ENCODE data around the gene AFAP1L2.

- TF ChIP-seq, protein P1, sequence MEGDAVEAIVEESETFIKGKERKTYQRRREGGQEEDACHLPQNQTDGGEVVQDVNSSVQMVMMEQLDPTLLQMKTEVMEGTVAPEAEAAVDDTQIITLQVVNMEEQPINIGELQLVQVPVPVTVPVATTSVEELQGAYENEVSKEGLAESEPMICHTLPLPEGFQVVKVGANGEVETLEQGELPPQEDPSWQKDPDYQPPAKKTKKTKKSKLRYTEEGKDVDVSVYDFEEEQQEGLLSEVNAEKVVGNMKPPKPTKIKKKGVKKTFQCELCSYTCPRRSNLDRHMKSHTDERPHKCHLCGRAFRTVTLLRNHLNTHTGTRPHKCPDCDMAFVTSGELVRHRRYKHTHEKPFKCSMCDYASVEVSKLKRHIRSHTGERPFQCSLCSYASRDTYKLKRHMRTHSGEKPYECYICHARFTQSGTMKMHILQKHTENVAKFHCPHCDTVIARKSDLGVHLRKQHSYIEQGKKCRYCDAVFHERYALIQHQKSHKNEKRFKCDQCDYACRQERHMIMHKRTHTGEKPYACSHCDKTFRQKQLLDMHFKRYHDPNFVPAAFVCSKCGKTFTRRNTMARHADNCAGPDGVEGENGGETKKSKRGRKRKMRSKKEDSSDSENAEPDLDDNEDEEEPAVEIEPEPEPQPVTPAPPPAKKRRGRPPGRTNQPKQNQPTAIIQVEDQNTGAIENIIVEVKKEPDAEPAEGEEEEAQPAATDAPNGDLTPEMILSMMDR (IDR thresholded peaks at IDR 0.05): no peak
- TF ChIP-seq POLR2A (IDR thresholded peaks at IDR 0.05): no peak
Measured at GRCh38 chr10:114276671-114277070, 127.6 kb downstream of the AFAP1L2 start.

All from body of pancreas (tissue), 4 donors.